HCT116 (cell line): ENCODE data around the gene TIPRL. TPM values are rescaled to one million over a fixed set of nuclear protein-coding genes. Genes with fewer than 3 reads are reported as not detected.
A peak's percentile ranks its signal among the peaks of the same experiment; 100 is the strongest.

Experiments used
- ATAC-seq: fragments of 200-7000 bp; cut with Tn5 transposase; 2 replicates; pipeline ENCODE4 v1.9.1; 2020; ENCODE audit warnings: mild to moderate bottlenecking, moderate library complexity
- BruUV-seq: library from RNA; stranded (reverse); fragments of 400-500 nt; replicated peaks from 2 replicates; lab custom pipeline; 2021; lab: Mats Ljungman, UMichigan
- CTCF ChIA-PET: fragments of 300-600 bp; sonication (Branson Sonifier 250); formaldehyde crosslinking; loops from one replicate; lab custom pipeline; 2021; ENCODE audit warnings: antibody characterized with exemption; lab: Charles Lee
- POLR2A ChIA-PET: fragments of 300-600, 350-600 bp; sonication (Branson Sonifier 250); formaldehyde crosslinking; loops from one replicate; lab custom pipeline; 2021; ENCODE audit warnings: antibody characterized with exemption; lab: Charles Lee
- RAD21 ChIA-PET, 2 experiments: fragments of 300-600 bp; sonication (Branson Sonifier 250); formaldehyde crosslinking; loops; one replicate each; lab custom pipeline; 2023; ENCODE audit warnings: low total read pairs in 2 of 2; ENCODE audit not compliant: uncharacterized antibody in 2 of 2, unreplicated experiment in 2 of 2, low non-redundant PET in 1 of 2; lab: Charles Lee
- DNase-seq: peaks from one replicate; pipeline ENCODE4 v3.0.0-alpha.2; 2010; ENCODE audit warnings: low read depth, low spot score
- H2AFZ ChIP-seq: fragments of 200-600 bp; shearing (Covaris generic), sonication (generic); 2 replicates; pipeline ENCODE4 v1.6.1; 2017; ENCODE audit warnings: low read depth, mixed run types, mixed read lengths, antibody characterized with exemption, low read length; ENCODE audit not compliant: poor library complexity, severe bottlenecking
- H3K27ac ChIP-seq: 2 replicates; pipeline ENCODE4 v1.5.1; 2012; ENCODE audit warnings: low read depth, low read length
- H3K27me3 ChIP-seq: fragments of 200-600 bp; sonication (generic); 2 replicates; pipeline ENCODE4 v1.6.1; 2016; ENCODE audit warnings: mixed run types, low read length, mixed read lengths; ENCODE audit not compliant: insufficient read depth
- H3K36me3 ChIP-seq, 2 experiments: fragments of 200-500 bp in 1 of 2; fragments of 200-600 bp in 1 of 2; sonication (Bioruptor generic) in 1 of 2; sonication (generic) in 1 of 2; 2 replicates each; pipeline versions ENCODE4 v1.5.1 to v1.6.1; 2014 to 2016; ENCODE audit warnings: low read length in 2 of 2, inconsistent platforms in 1 of 2, mixed read lengths in 1 of 2, mixed run types in 1 of 2; ENCODE audit not compliant: insufficient read depth in 2 of 2, control insufficient read depth in 1 of 2
- H3K4me1 ChIP-seq, 2 experiments: fragments of 200-600 bp in 1 of 2; sonication (generic) in 1 of 2; 2 replicates each; pipeline versions ENCODE4 v1.5.1 to v1.6.1; 2012 to 2017; ENCODE audit warnings: low read length in 2 of 2, inconsistent platforms in 1 of 2, mild to moderate bottlenecking in 1 of 2, mixed read lengths in 1 of 2, mixed run types in 1 of 2, moderate library complexity in 1 of 2; ENCODE audit not compliant: insufficient read depth in 2 of 2, control insufficient read depth in 1 of 2
- H3K4me2 ChIP-seq: fragments of 200-600 bp; sonication (generic); 2 replicates; pipeline ENCODE4 v1.6.1; 2017; ENCODE audit warnings: mixed run types, low read length, mixed read lengths
- H3K4me3 ChIP-seq, 2 experiments: fragments of 200-600 bp in 1 of 2; sonication (generic) in 1 of 2; replicated peaks in 1 of 2; 2 replicates each; pipeline ENCODE4 v1.5.1; 2011 to 2016; ENCODE audit warnings: low read length in 2 of 2, control low read depth in 1 of 2, low read depth in 1 of 2, mild to moderate bottlenecking in 1 of 2, mixed read lengths in 1 of 2, mixed run types in 1 of 2
- H3K79me2 ChIP-seq: fragments of 200-600 bp; sonication (generic); 2 replicates; pipeline ENCODE4 v1.6.1; 2017; ENCODE audit warnings: mild to moderate bottlenecking, mixed run types, low read length, moderate library complexity, mixed read lengths; ENCODE audit not compliant: insufficient read depth
- H3K9ac ChIP-seq: fragments of 200-600 bp; sonication (generic); 2 replicates; pipeline ENCODE4 v1.6.1; 2016; ENCODE audit warnings: low read length, mixed read lengths
- H3K9me2 ChIP-seq: fragments of 200-600 bp; sonication (generic), shearing (Covaris generic); 2 replicates; pipeline ENCODE4 v1.6.1; 2017; ENCODE audit warnings: mixed run types, mild to moderate bottlenecking, moderate library complexity; ENCODE audit not compliant: insufficient read depth
- H3K9me3 ChIP-seq, 2 experiments: fragments of 200-500 bp in 1 of 2; fragments of 200-600 bp in 1 of 2; sonication (Bioruptor generic) in 1 of 2; sonication (generic) in 1 of 2; 2 replicates each; pipeline ENCODE4 v1.6.1; 2014 to 2017; ENCODE audit warnings: low read length in 2 of 2, mixed read lengths in 2 of 2, inconsistent platforms in 1 of 2, low read depth in 1 of 2, mild to moderate bottlenecking in 1 of 2, mixed run types in 1 of 2, moderate library complexity in 1 of 2; ENCODE audit not compliant: control insufficient read depth in 1 of 2, insufficient read depth in 1 of 2
- H4K20me1 ChIP-seq: fragments of 200-600 bp; sonication (generic), shearing (Covaris generic); 2 replicates; pipeline ENCODE4 v1.6.1; 2017; ENCODE audit warnings: mixed run types, mild to moderate bottlenecking, moderate library complexity; ENCODE audit not compliant: insufficient read depth
- ATF3 ChIP-seq: IDR thresholded peaks from 2 replicates; pipeline ENCODE4 v1.6.1; 2012
- ELF1 ChIP-seq: IDR thresholded peaks from 2 replicates; pipeline ENCODE4 v1.6.1; 2012; ENCODE audit warnings: low read depth, borderline replicate concordance
- EZH2phosphoT487 ChIP-seq: fragments of 200-600 bp; IDR thresholded peaks from 2 replicates; pipeline ENCODE4 v1.6.1; 2018; ENCODE audit warnings: antibody characterized with exemption, borderline replicate concordance
- MAX ChIP-seq: IDR thresholded peaks from 2 replicates; pipeline ENCODE4 v1.6.1; 2012
- POLR2AphosphoS5 ChIP-seq: IDR thresholded peaks from 2 replicates; pipeline ENCODE4 v1.6.1; 2011; ENCODE audit warnings: mild to moderate bottlenecking, low read depth, low read length, moderate library complexity
- REST ChIP-seq: IDR thresholded peaks from 2 replicates; pipeline ENCODE4 v1.6.1; 2012; ENCODE audit warnings: low read depth
- SP1 ChIP-seq: IDR thresholded peaks from 2 replicates; pipeline ENCODE4 v1.6.1; 2012; ENCODE audit warnings: low read depth
- TCF7L2 ChIP-seq: IDR thresholded peaks from 2 replicates; pipeline ENCODE4 v1.7.0; 2011; ENCODE audit warnings: borderline replicate concordance, inconsistent platforms; ENCODE audit not compliant: insufficient read depth, insufficient read length; ENCODE audit errors: extremely low read depth
- ZBTB33 ChIP-seq: IDR thresholded peaks from 2 replicates; pipeline ENCODE4 v1.6.1; 2011; ENCODE audit warnings: mild to moderate bottlenecking, low read length, moderate library complexity; ENCODE audit not compliant: insufficient replicate concordance; ENCODE audit errors: extremely low read depth
- intact Hi-C: fragments of 100-400 bp; cut with micrococcal nuclease; formaldehyde crosslinking; loops from 2 replicates; pipeline ENCODE4 v1.10.0; 2022
- total RNA-seq: library from RNA; stranded (reverse); gene quantifications from one replicate; pipeline ENCODE4 v1.2.1, GENCODE V29; 2021; ENCODE audit not compliant: unreplicated experiment

The TIPRL gene
- total RNA-seq, 1 experiment from 2014 or later, result 36.4 TPM

GRCh38 chr1:168179438-168180147 is 831 bp downstream of the TIPRL start:
- no peaks in the 10 kb centered on the region for H3K27me3 ChIP-seq
- no peaks in the 10 kb centered on the region for H3K9me2 ChIP-seq
- no peaks in the 10 kb centered on the region for H3K36me3 ChIP-seq
- H3K4me1 ChIP-seq, result peaks cover 18 to 28% of the 10 kb centered on the region in 2 experiments
- peak overlapping the region; percentile 65 for H3K9ac ChIP-seq
- ATAC-seq (no peak), DNase-seq (no peak)
- peaks cover 52% of the 10 kb centered on the region for H3K79me2 ChIP-seq
- H2AFZ ChIP-seq, result no peak overlapping the region
- no peaks in the 10 kb centered on the region for H4K20me1 ChIP-seq
- H3K27ac ChIP-seq, result peak overlapping the region; percentile 74
- no TSS peak for BruUV-seq
- TF ChIP-seq MAX (peak; percentile 26), ELF1 (no peak), ATF3 (no peak), TCF7L2 (no peak), EZH2phosphoT487 (no peak), POLR2AphosphoS5 (no peak), REST (no peak), SP1 (no peak), ZBTB33 (no peak)
- intact Hi-C loops, result no loop called here
- H3K9me3 ChIP-seq, result no peaks in the 10 kb centered on the region
- ChIA-PET RAD21 (no interaction called here), CTCF (no interaction called here), POLR2A (no interaction called here)
- H3K4me3 ChIP-seq, result peak overlapping the region; percentile 91 to 97
- H3K4me2 ChIP-seq, result peak overlapping the region; percentile 82
